Endodermal cell (in vitro differentiated cells): ENCODE measurements around the gene TNP2. TPM values are rescaled to one million over a fixed set of nuclear protein-coding genes. Genes with fewer than 3 reads are reported as not detected.

Experiments used
- DNase-seq: peaks from one replicate; pipeline ENCODE4 v3.0.0-alpha.2; 2017
- H3K27ac ChIP-seq: 2 replicates; pipeline ENCODE4 v1.5.1; 2013; ENCODE audit warnings: mild to moderate bottlenecking, low read depth, low read length, moderate library complexity
- H3K27me3 ChIP-seq: 2 replicates; pipeline ENCODE4 v1.6.1; 2013; ENCODE audit warnings: mild to moderate bottlenecking, low read length, moderate library complexity; ENCODE audit not compliant: insufficient read depth, control insufficient read depth, poor library complexity, severe bottlenecking
- H3K36me3 ChIP-seq: 2 replicates; pipeline ENCODE4 v1.7.0; 2013; ENCODE audit warnings: mild to moderate bottlenecking, low read length, moderate library complexity; ENCODE audit not compliant: control insufficient read depth, insufficient read depth
- H3K4me1 ChIP-seq: one replicate; pipeline ENCODE4 v1.7.0; 2013; ENCODE audit warnings: low read length; ENCODE audit not compliant: control insufficient read depth, insufficient read depth
- H3K4me3 ChIP-seq: 2 replicates; pipeline ENCODE4 v1.5.1; 2013; ENCODE audit warnings: mild to moderate bottlenecking, low read length, moderate library complexity
- H3K9ac ChIP-seq: 2 replicates; pipeline ENCODE4 v1.6.1; 2013; ENCODE audit warnings: mild to moderate bottlenecking, low read length, moderate library complexity; ENCODE audit not compliant: poor library complexity, severe bottlenecking; ENCODE audit errors: extremely low read depth
- H3K9me3 ChIP-seq: 2 replicates; pipeline ENCODE4 v1.6.1; 2013; ENCODE audit warnings: mild to moderate bottlenecking, low read length, moderate library complexity; ENCODE audit not compliant: control insufficient read depth
- H3K27ac Mint-ChIP-seq: 2 replicates; pipeline ENCODE4 v1.8.0; 2020; ENCODE audit warnings: mixed read lengths
- H3K27me3 Mint-ChIP-seq: 2 replicates; pipeline ENCODE4 v1.8.0; 2021; ENCODE audit warnings: mild to moderate bottlenecking, mixed read lengths; ENCODE audit not compliant: insufficient read depth
- H3K36me3 Mint-ChIP-seq: 2 replicates; pipeline ENCODE4 v1.8.0; 2020; ENCODE audit warnings: low read depth, mixed read lengths
- H3K4me1 Mint-ChIP-seq: 2 replicates; pipeline ENCODE4 v1.8.0; 2020; ENCODE audit warnings: mixed read lengths
- H3K4me3 Mint-ChIP-seq: 2 replicates; pipeline ENCODE4 v1.8.0; 2020; ENCODE audit warnings: mild to moderate bottlenecking, moderate library complexity, mixed read lengths
- H3K9me3 Mint-ChIP-seq: 2 replicates; pipeline ENCODE4 v1.8.0; 2020; ENCODE audit warnings: mild to moderate bottlenecking, mixed read lengths
- CTCF ChIP-seq: fragments of 200-600 bp; sonication (generic); conservative IDR thresholded peaks from 2 replicates; pipeline ENCODE4 v1.5.0; 2021; ENCODE audit warnings: antibody characterized with exemption, mild to moderate bottlenecking
- WGBS, 2 experiments: methylation state at CpG; one replicate each; pipeline versions ENCODE4 v1.1.5 to v1.1.7; 2013; ENCODE audit warnings: missing lambda C conversion rate in 2 of 2, mixed read lengths in 1 of 2; ENCODE audit not compliant: insufficient coverage in 1 of 2, insufficient read length in 1 of 2; 5-methylcytosine and 5-hydroxymethylcytosine counted together
- total RNA-seq, 2 donors: library from RNA; stranded (reverse); fragmentation: NEBNext Ultra II Directional in 1 of 2; extraction: Animal tissue kit (Norgen Biotek cat#: 25700) in 1 of 2; gene quantifications; 2 replicates in 1 of 2; 3 replicates in 1 of 2; pipeline ENCODE4 v1.2.1, GENCODE V29; 2021

Gene TNP2
- total RNA-seq, 2 donors from 2014 or later = not detected

GRCh38 chr16:11312718-11313492 is 43.8 kb upstream of the TNP2 start:
- no peak overlapping the region for H3K9ac ChIP-seq

GRCh38 chr16:11310997-11311561 is 42.0 kb upstream of the TNP2 start:
- no peak overlapping the region for H3K9ac ChIP-seq
- 90 to 92% methylated on average over 5 to 10 of the region's 10 CpGs for WGBS, 2 experiments
- no peaks in the 10 kb centered on the region for H3K27me3 ChIP-seq
- no peaks in the 10 kb centered on the region for H3K36me3 ChIP-seq
- Mint-ChIP-seq H3K4me3 (no peak overlapping the region), H3K36me3 (no peaks in the 10 kb centered on the region), H3K27me3 (peaks cover under 1% of the 10 kb centered on the region), H3K9me3 (no peaks in the 10 kb centered on the region), H3K27ac (no peak overlapping the region), H3K4me1 (peaks cover 14% of the 10 kb centered on the region)
- H3K27ac ChIP-seq = no peak overlapping the region
- no peak for TF ChIP-seq CTCF
- no peak for DNase-seq
- H3K4me1 ChIP-seq = no peaks in the 10 kb centered on the region
- H3K9me3 ChIP-seq = no peaks in the 10 kb centered on the region
- no peak overlapping the region for H3K4me3 ChIP-seq

More at GRCh38 chr16:11312718-11313492, 43.8 kb upstream of the TNP2 start:
- peak; percentile 83 for DNase-seq
- peaks cover 10% of the 10 kb centered on the region for H3K27me3 Mint-ChIP-seq
- Histone ChIP-seq H3K27me3 (no peaks in the 10 kb centered on the region), H3K4me1 (no peaks in the 10 kb centered on the region), H3K27ac (peak overlapping the region; percentile 32), H3K9me3 (no peaks in the 10 kb centered on the region), H3K4me3 (no peak overlapping the region), H3K36me3 (no peaks in the 10 kb centered on the region)
- peak overlapping the region; percentile 73 for H3K27ac Mint-ChIP-seq
- WGBS, 2 experiments = 58 to 75% methylated on average over 7 to 8 of the region's 8 CpGs
- TF ChIP-seq CTCF = no peak
- peaks cover 21% of the 10 kb centered on the region for H3K4me1 Mint-ChIP-seq
- no peaks in the 10 kb centered on the region for H3K9me3 Mint-ChIP-seq
- no peak overlapping the region for H3K4me3 Mint-ChIP-seq
- H3K36me3 Mint-ChIP-seq = no peaks in the 10 kb centered on the region

GRCh38 chr16:11310634-11310977 is 41.5 kb upstream of the TNP2 start:
- Mint-ChIP-seq H3K27ac (no peak overlapping the region), H3K9me3 (no peaks in the 10 kb centered on the region)

More at GRCh38 chr16:11310634-11310977, 41.5 kb upstream of the TNP2 start:
- no peak for DNase-seq
- Histone ChIP-seq H3K27me3 (no peaks in the 10 kb centered on the region), H3K4me3 (no peak overlapping the region), H3K9me3 (no peaks in the 10 kb centered on the region), H3K9ac (no peak overlapping the region), H3K4me1 (no peaks in the 10 kb centered on the region), H3K27ac (no peak overlapping the region), H3K36me3 (no peaks in the 10 kb centered on the region)
- TF ChIP-seq CTCF = no peak
- 83 to 94% methylated on average over 1 to 3 of the region's 3 CpGs for WGBS, 2 experiments
- Mint-ChIP-seq H3K4me1 (peaks cover 12% of the 10 kb centered on the region), H3K36me3 (no peaks in the 10 kb centered on the region), H3K27me3 (no peaks in the 10 kb centered on the region), H3K4me3 (no peak overlapping the region)
